Ectodermal cell (in vitro differentiated cells): ENCODE data around the gene KCNC4.

Experiments
- H3K27ac ChIP-seq: 2 replicates; pipeline ENCODE4 v1.7.0; 2013; ENCODE audit warnings: mild to moderate bottlenecking, low read depth, low read length; ENCODE audit not compliant: insufficient read depth, poor library complexity, severe bottlenecking
- H3K27me3 ChIP-seq: 2 replicates; pipeline ENCODE4 v1.7.0; 2013; ENCODE audit warnings: mild to moderate bottlenecking, low read length; ENCODE audit not compliant: insufficient read depth, control insufficient read depth, poor library complexity, severe bottlenecking
- H3K36me3 ChIP-seq: one replicate; pipeline ENCODE4 v1.7.0; 2013; ENCODE audit warnings: low read length; ENCODE audit not compliant: control insufficient read depth, insufficient read depth
- H3K4me1 ChIP-seq: one replicate; pipeline ENCODE4 v1.7.0; 2013; ENCODE audit warnings: low read length; ENCODE audit not compliant: control insufficient read depth, insufficient read depth
- H3K4me3 ChIP-seq: 2 replicates; pipeline ENCODE4 v1.7.0; 2013; ENCODE audit warnings: low read depth, low read length, control low read depth; ENCODE audit not compliant: insufficient read depth
- H3K9me3 ChIP-seq: 2 replicates; pipeline ENCODE4 v1.7.0; 2013; ENCODE audit warnings: mild to moderate bottlenecking, low read length, moderate library complexity; ENCODE audit not compliant: control insufficient read depth
- WGBS, 2 experiments: methylation state at CpG; one replicate each; pipeline ENCODE4 v1.1.7; 2013; ENCODE audit warnings: missing lambda C conversion rate in 2 of 2; 5-methylcytosine and 5-hydroxymethylcytosine counted together

The KCNC4 gene

DNA sequence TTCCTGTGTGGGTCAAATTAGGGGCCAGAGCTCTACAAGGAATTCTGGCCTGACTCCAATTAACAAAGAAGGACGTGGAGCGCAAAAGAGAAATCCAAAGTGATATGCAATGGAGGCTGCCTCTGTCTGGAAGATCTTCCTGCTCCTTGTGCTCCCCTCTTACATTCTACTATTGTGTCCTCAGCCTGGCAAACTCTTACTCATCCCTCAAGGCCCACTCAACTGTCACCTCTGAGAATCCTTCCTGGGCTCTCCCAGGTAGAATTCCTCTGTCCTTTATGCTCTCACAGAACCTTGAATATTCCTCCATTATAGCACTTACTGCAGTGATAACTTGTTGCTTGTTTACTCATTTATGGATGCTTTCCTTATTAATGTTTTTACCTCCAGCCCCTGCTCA is 31.4 kb downstream of the KCNC4 start:
- Histone ChIP-seq H3K9me3 (no peaks in the 10 kb centered on the region), H3K4me3 (no peak overlapping the region), H3K27ac (no peak overlapping the region), H3K4me1 (peaks cover 5% of the 10 kb centered on the region), H3K36me3 (no peaks in the 10 kb centered on the region), H3K27me3 (no peaks in the 10 kb centered on the region)
- WGBS, 2 experiments, result 30 to 35% methylated on average over 2 of the region's 2 CpGs

DNA sequence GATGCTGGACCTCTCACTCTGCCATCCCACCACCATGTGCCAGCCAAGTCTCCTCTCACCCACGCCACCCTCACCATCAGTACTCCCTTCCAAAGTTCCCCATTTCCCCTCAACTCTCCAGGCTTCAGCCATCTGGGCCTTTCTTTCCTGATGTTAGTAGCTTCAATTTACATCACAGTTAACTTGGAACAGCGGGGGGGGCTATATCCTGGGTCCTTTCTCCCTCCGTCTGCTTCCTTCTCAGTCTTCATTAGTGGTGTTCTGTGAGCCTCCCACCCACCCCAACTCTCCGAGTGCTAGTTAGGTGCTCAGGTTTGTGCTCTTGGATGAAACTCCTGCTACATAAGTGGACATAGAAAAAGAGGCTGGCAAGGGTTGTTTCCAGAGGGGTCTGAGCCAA is 31.9 kb downstream of the KCNC4 start:
- H3K9me3 ChIP-seq, result no peaks in the 10 kb centered on the region
- H3K27ac ChIP-seq, result no peak overlapping the region
- 67 to 80% methylated on average over 4 of the region's 4 CpGs for WGBS, 2 experiments
- H3K4me3 ChIP-seq, result no peak overlapping the region
- H3K4me1 ChIP-seq, result peaks cover 5% of the 10 kb centered on the region
- no peaks in the 10 kb centered on the region for H3K36me3 ChIP-seq
- no peaks in the 10 kb centered on the region for H3K27me3 ChIP-seq

GRCh38 chr1:110242731-110243130 is 32.6 kb downstream of the KCNC4 start:
- H3K36me3 ChIP-seq, result no peaks in the 10 kb centered on the region
- peaks cover 5% of the 10 kb centered on the region for H3K4me1 ChIP-seq
- H3K4me3 ChIP-seq, result no peak overlapping the region
- no peaks in the 10 kb centered on the region for H3K27me3 ChIP-seq
- no peak overlapping the region for H3K27ac ChIP-seq
- H3K9me3 ChIP-seq, result no peaks in the 10 kb centered on the region
- 93 to 95% methylated on average over 4 of the region's 4 CpGs for WGBS, 2 experiments

DNA sequence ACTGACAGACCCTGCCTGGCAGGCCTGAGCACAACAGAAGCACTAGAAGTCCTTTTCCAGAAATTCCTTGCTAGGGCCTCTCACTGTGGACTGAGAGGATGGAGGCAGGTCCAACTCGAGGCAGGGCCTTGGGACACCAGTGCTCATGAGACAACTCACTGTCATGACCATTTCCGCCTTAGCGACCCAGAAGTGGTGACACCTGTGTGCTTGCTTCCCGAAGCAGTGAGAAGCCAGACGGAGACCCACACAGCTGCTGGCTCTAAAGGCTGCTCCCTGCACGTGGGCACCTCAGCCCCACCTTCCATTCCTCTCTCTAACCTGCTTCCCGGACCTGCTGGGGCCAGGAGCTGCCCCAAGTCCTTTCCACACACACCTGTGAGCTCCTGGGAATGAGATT is 33.0 kb downstream of the KCNC4 start:
- Histone ChIP-seq H3K4me1 (peaks cover 5% of the 10 kb centered on the region), H3K9me3 (no peaks in the 10 kb centered on the region), H3K4me3 (no peak overlapping the region), H3K27ac (no peak overlapping the region), H3K27me3 (no peaks in the 10 kb centered on the region), H3K36me3 (no peaks in the 10 kb centered on the region)
- 67 to 73% methylated on average over 7 of the region's 7 CpGs for WGBS, 2 experiments

DNA sequence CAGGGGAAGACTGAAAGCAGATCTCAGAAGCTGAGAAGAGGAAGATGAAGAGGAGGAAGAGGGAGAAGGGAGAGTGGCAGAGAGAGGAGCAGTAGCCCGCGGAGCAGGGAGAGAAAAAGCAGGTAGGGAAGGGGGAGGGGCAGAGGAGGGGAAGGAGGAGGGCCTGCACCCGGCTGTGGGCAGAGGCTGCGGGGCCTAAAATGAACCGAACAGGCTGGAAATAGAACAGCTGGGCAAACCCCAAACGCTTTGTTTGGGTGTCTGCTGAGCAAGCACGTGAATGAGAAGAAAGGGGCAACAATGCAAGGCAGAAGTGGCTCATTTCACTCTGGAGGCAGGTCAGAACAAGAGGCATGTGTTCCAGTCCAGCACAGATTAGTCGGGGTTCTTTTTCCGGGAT is 33.5 kb downstream of the KCNC4 start:
- H3K36me3 ChIP-seq, result no peaks in the 10 kb centered on the region
- H3K4me3 ChIP-seq, result no peak overlapping the region
- H3K4me1 ChIP-seq, result peaks cover 5% of the 10 kb centered on the region
- H3K27ac ChIP-seq, result no peak overlapping the region
- 28 to 30% methylated on average over 9 of the region's 9 CpGs for WGBS, 2 experiments
- no peaks in the 10 kb centered on the region for H3K9me3 ChIP-seq
- no peaks in the 10 kb centered on the region for H3K27me3 ChIP-seq

- Histone ChIP-seq H3K4me3 (no peak overlapping the region), H3K9me3 (no peaks in the 10 kb centered on the region), H3K4me1 (peaks cover 5% of the 10 kb centered on the region), H3K36me3 (no peaks in the 10 kb centered on the region), H3K27ac (no peak overlapping the region), H3K27me3 (no peaks in the 10 kb centered on the region)
- 89 to 92% methylated on average over 9 of the region's 9 CpGs for whole genome bisulfite sequencing, 2 experiments
Measured at GRCh38 chr1:110245876-110246620, 35.9 kb downstream of the KCNC4 start.

DNA sequence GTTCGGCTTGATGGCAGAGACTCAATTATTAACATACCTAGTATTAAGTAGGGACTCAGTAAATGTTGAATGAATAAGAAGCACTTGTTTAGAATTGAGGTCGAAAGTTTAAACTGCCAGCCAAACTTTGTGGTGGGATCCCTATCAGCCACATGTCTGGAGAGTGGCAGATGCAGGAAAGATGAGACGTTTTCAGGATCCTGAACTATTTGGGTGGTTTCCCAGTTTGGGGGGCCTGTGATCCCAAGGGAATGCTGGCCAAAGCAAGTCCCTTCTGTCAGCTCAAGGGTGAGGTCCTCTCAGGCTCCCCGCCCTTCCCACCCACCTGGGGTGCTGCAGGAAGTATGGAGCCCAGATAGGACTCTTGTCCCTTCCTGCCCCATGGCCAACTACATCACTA is 38.6 kb downstream of the KCNC4 start:
- Histone ChIP-seq H3K4me3 (no peak overlapping the region), H3K36me3 (no peaks in the 10 kb centered on the region), H3K27ac (no peak overlapping the region), H3K4me1 (no peaks in the 10 kb centered on the region), H3K9me3 (no peaks in the 10 kb centered on the region), H3K27me3 (no peaks in the 10 kb centered on the region)
- 85 to 88% methylated on average over 3 of the region's 4 CpGs for WGBS, 2 experiments

DNA sequence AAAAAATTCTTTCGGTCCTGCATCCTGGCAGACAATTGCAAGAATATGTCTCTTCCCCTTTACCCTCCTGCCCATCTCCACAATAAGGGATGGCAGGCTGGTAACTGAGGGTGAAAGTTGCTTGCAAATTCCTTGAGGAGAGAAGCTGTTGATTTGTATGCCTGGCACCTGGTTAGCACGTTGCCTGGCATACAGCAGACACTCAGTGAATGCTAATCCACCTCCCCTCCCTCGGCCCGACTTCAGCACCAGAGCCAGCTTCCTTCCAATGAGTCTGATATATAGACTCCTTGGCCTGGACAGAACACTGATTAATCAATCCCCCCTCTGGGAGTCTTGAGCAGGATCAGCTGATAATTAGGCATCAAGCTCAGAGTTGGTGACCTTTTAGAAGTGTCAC is 39.1 kb downstream of the KCNC4 start:
- H3K27ac ChIP-seq, result no peak overlapping the region
- H3K4me3 ChIP-seq, result no peak overlapping the region
- no peaks in the 10 kb centered on the region for H3K9me3 ChIP-seq
- no peaks in the 10 kb centered on the region for H3K4me1 ChIP-seq
- 82 to 85% methylated on average over 3 to 4 of the region's 4 CpGs for WGBS, 2 experiments
- H3K27me3 ChIP-seq, result no peaks in the 10 kb centered on the region
- H3K36me3 ChIP-seq, result no peaks in the 10 kb centered on the region

- no peaks in the 10 kb centered on the region for H3K4me1 ChIP-seq
- WGBS, 2 experiments, result 69 to 71% methylated on average over 4 of the region's 4 CpGs
- H3K9me3 ChIP-seq, result no peaks in the 10 kb centered on the region
- no peak overlapping the region for H3K27ac ChIP-seq
- H3K36me3 ChIP-seq, result no peaks in the 10 kb centered on the region
- H3K27me3 ChIP-seq, result no peaks in the 10 kb centered on the region
- no peak overlapping the region for H3K4me3 ChIP-seq
Measured at GRCh38 chr1:110250008-110250407, 39.9 kb downstream of the KCNC4 start.

DNA sequence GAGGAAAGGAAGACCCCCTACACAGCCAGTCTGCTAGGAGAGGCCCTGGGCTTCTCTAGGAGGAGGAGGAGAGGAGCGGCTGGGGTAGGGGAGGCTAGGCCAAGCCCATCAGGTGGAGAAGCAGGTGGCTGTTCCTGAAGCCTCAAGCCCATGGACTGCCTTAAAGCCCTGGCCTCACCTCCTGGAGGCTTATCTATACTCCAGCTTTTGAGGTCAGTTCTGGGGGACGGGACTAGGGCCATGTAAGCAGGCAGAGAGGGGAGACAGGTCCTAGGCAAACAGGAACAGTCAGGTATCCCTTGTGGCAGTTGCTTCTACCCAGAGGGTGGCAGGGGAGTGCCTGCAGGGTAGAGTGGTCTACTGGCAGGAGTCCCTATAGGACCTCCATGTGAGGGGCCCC is 40.6 kb downstream of the KCNC4 start:
- Histone ChIP-seq H3K36me3 (no peaks in the 10 kb centered on the region), H3K4me3 (no peak overlapping the region), H3K27ac (no peak overlapping the region), H3K9me3 (no peaks in the 10 kb centered on the region), H3K4me1 (peaks cover 7% of the 10 kb centered on the region), H3K27me3 (no peaks in the 10 kb centered on the region)
- WGBS, 2 experiments, result 47 to 49% methylated on average over 2 of the region's 2 CpGs

GRCh38 chr1:110253213-110253612 is 43.1 kb downstream of the KCNC4 start:
- Histone ChIP-seq H3K36me3 (no peaks in the 10 kb centered on the region), H3K27me3 (no peaks in the 10 kb centered on the region), H3K4me3 (no peak overlapping the region), H3K4me1 (peaks cover 8% of the 10 kb centered on the region), H3K27ac (no peak overlapping the region), H3K9me3 (no peaks in the 10 kb centered on the region)
- WGBS, 2 experiments, result 92 to 93% methylated on average over 1 of the region's 1 CpG
